ENCODE measurements around the gene NUDT6.
"Not testable (repeated sequence)": the region's sequence is repeated elsewhere in the genome, so short reads cannot be mapped to it uniquely, and the experiment has no call there.

NUDT6 gene

GRCh38 chr4:122879001-122879400 is 43.4 kb downstream of the NUDT6 start:
- DNase-seq (ENCODE audit: low read depth in 1 of 2, low spot score in 1 of 2): no peak

- DNase-seq (ENCODE audit: low read depth in 1 of 2, low spot score in 1 of 2): no peak
Measured at GRCh38 chr4:122876456-122876855, 45.9 kb downstream of the NUDT6 start.

GRCh38 chr4:122875949-122876348 is 46.4 kb downstream of the NUDT6 start:
- no peak for DNase-seq (ENCODE audit: low read depth in 1 of 2, low spot score in 1 of 2)

- no peak for DNase-seq (ENCODE audit: low read depth in 1 of 2, low spot score in 1 of 2)
Measured at GRCh38 chr4:122873821-122874593, 48.4 kb downstream of the NUDT6 start.

GRCh38 chr4:122873146-122873545 is 49.3 kb downstream of the NUDT6 start:
- DNase-seq (ENCODE audit: low read depth in 1 of 2, low spot score in 1 of 2): no peak

GRCh38 chr4:122868235-122868634 is 54.2 kb downstream of the NUDT6 start:
- not testable (repeated sequence) for DNase-seq (ENCODE audit: low read depth in 1 of 2, low spot score in 1 of 2)

GRCh38 chr4:122865425-122865824 is 57.0 kb downstream of the NUDT6 start:
- DNase-seq (ENCODE audit: low read depth in 1 of 2, low spot score in 1 of 2): no peak

- no peak for DNase-seq (ENCODE audit: low read depth in 1 of 2, low spot score in 1 of 2)
Measured at GRCh38 chr4:122863639-122864038, 58.8 kb downstream of the NUDT6 start.

GRCh38 chr4:122861172-122861943 is 61.0 kb downstream of the NUDT6 start:
- no peak for DNase-seq (ENCODE audit: low read depth in 1 of 2, low spot score in 1 of 2)

GRCh38 chr4:122858705-122859104 is 63.7 kb downstream of the NUDT6 start:
- DNase-seq (ENCODE audit: low read depth in 1 of 2, low spot score in 1 of 2): no peak

GRCh38 chr4:122857160-122857559 is 65.2 kb downstream of the NUDT6 start:
- DNase-seq (ENCODE audit: low read depth in 1 of 2, low spot score in 1 of 2): no peak

GRCh38 chr4:122855353-122855890 is 67.0 kb downstream of the NUDT6 start:
- no peak for DNase-seq (ENCODE audit: low read depth in 1 of 2, low spot score in 1 of 2)

GRCh38 chr4:122854447-122855352 is 67.7 kb downstream of the NUDT6 start:
- DNase-seq (ENCODE audit: low read depth in 1 of 2, low spot score in 1 of 2): no peak

GRCh38 chr4:122851568-122851967 is 70.8 kb downstream of the NUDT6 start:
- DNase-seq (ENCODE audit: low read depth in 1 of 2, low spot score in 1 of 2): no peak

GRCh38 chr4:122849789-122850188 is 72.6 kb downstream of the NUDT6 start:
- DNase-seq (ENCODE audit: low read depth in 1 of 2, low spot score in 1 of 2): not testable (repeated sequence)

GRCh38 chr4:122847931-122848330 is 74.5 kb downstream of the NUDT6 start:
- no peak for DNase-seq (ENCODE audit: low read depth in 1 of 2, low spot score in 1 of 2)

- DNase-seq (ENCODE audit: low read depth in 1 of 2, low spot score in 1 of 2): no peak
Measured at GRCh38 chr4:122845760-122846159, 76.6 kb downstream of the NUDT6 start.

GRCh38 chr4:122845066-122845465 is 77.3 kb downstream of the NUDT6 start:
- DNase-seq (ENCODE audit: low read depth in 1 of 2, low spot score in 1 of 2): no peak

- not testable (repeated sequence) for DNase-seq (ENCODE audit: low read depth in 1 of 2, low spot score in 1 of 2)
Measured at GRCh38 chr4:122844391-122844790, 78.0 kb downstream of the NUDT6 start.

GRCh38 chr4:122842984-122843531 is 79.3 kb downstream of the NUDT6 start:
- no peak for DNase-seq (ENCODE audit: low read depth in 1 of 2, low spot score in 1 of 2)
